GM21576 (cell line): ENCODE measurements around the gene OR1J2.

ENCODE experiments used
- ATAC-seq: cut with Tn5 transposase; IDR thresholded peaks from one replicate; pipeline ENCODE4 v1.9.1; 2021; ENCODE audit warnings: mild to moderate bottlenecking, moderate library complexity; ENCODE audit not compliant: unreplicated experiment

The OR1J2 gene

DNA sequence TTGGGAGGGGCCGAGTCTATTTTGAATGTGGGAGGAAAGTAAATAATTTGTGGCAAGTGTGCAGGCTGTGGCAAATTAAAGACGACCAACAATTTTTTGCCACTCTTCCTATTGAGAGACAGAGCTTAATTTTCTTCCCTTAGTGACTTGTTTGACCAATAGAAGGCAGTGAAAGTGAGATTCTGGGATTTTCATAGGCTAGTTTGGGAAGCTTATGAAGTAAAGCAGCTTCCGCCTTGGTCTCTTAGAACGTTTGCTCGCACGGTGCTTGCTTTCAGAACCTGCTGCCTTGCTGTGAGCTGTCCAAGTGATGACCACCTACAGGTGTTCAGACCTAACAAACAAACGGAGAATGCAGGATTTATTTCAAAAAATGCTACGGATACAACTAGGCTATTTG, 35.6 kb downstream of the OR1J2 start:
- ATAC-seq = no peak

DNA sequence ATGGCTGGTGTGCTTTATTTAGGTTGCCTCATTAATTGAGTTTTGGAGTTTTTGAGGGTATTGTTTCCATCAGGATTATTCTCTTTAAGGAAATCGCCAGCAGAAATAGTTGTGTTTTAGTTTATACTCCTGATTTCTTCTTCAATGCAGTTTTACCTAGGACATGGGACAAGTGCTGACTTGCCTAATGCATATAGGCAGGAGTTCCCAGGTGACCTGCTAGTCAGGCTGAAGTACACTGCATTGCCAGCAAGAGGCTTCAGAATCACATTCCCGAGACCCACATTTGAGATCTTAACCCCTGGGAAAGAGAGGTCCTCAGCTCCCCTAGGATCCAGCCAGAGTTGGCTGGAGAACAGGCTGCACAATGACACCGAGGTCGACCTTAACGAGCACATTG, 40.8 kb downstream of the OR1J2 start:
- ATAC-seq = no peak

DNA sequence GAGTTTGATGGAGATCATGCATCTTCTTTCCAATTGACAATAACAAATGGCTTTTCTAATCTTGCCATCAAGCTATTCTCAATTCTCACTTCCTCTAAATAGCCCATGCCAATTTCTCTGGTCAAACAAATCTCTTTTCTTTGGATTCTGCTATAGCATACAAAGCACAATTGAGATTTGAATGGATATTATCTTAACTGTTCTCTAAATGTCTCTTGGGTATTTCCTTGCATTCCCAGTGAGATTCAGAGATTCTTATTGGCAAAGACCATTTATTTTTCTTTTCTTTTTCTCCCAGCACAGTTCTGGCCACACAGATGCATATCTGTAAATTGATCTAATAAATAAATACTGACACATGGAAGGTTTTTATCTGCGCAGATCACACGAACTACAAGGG, 42.2 kb downstream of the OR1J2 start, which contains the start of gene OR1N2:
Gene OR1N2 (plus strand): TSS at position 301 of the 400 bp plus-strand sequence. CDS start 100 bp downstream, outside the sequence.
- no peak for ATAC-seq
